NCI-H2107 (cell line): ENCODE data around the gene AACS.

Source experiments
- DNase-seq: peaks from one replicate; lab custom pipeline; 2025; lab: John Stamatoyannopoulos, UW

AACS gene

GRCh38 chr12:125185740-125186470, 120.7 kb downstream of the AACS start, which contains the start of gene TMEM132B:
TMEM132B (plus strand) TSS chr12:125186386.
- no peak for DNase-seq

GRCh38 chr12:125186471-125187147, 121.4 kb downstream of the AACS start:
- no peak for DNase-seq

DNA sequence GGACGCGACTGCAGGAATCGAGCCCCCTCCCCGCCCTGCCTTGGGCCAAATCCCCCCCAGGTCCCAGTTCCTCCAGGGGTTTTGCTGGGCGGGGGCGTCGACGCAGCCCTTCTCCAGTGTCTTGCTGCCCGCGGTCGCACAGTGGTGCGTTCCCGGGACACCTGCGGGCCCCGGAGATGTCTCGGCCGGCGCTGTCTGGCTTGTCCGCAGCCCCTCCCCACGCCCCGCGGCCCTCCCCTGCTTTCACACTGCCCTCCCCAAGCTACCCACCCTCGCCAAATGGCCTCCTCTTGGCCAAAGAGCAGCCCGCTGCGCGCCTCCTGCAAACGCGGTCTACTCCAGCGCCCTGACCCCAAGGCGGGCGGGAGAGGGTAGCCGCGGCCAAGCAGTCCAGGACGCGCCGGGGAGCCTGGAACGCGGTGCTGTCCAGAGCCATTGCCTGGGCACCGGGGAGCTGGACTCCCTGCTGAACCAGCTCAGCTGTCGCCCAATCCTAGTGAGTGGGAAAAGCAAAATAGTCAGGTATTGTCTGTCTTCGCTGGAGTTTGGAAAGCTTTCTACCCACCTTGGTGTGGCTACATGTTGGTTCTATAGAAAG, 122.0 kb downstream of the AACS start:
- no peak for DNase-seq

DNA sequence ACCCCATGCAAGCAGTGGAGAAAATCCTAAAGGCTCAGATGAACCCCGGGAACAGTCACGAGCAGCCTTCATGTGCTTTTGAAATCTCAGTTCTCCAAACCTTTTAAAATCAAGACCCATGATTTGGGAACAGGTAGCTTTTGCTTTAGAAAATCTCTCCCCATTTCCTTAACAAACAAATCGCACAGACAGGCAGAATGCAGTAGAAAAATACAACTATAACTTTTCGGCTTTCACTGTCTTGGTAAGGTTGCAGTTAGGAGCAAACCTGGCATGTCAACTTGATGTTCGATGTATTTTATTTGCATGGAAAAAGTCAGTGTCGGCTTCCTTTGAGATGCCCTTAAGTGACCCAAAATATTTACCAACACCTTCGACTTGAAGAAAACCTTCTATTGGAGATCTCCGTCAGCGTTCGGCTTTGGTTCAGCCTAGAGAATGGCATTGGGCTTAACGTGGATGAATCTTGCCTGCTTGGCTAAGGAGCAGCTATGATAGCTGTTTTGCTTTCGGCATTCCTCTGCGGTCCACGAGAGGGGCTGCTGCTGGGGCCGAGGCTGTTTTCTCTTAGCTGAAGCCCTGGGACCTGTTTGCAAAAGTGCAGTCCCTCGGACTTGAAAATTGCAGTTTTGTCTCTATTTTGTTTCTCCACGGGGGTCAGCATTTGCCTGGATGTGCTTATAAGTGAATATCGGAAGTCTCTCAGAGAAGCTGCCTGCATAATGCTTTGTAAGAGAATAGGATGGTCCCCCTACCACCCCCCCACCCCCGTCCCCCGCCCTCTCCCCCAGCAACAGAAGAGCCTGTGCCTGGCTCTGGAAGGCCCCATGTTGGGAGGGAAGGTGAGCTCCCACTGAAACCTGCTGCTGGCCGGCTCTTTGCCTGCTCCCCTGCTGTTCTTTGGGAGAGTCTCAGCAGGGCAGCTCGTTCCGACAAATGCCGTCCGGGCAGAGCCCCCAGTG, 122.8 kb downstream of the AACS start:
- no peak for DNase-seq

DNA sequence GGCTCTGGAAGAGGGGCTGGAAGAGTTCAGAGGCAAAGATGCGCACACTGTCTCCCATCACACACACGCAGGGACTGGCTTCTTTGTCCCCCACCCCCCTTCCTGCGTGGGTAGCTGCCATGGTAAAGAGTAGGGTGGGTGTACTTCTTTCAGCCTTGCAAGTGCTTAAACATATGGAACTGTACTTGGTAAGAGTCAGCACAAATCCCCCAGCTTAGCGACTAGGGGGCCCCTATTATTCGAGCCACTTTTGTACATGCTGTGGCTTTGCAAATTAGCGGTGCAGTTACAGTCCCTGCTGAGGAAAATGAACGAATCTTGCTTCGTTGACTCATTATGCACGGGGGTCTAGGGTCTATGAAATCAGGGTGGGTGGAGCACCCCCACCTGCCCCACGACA, 123.8 kb downstream of the AACS start:
- DNase-seq: no peak

DNA sequence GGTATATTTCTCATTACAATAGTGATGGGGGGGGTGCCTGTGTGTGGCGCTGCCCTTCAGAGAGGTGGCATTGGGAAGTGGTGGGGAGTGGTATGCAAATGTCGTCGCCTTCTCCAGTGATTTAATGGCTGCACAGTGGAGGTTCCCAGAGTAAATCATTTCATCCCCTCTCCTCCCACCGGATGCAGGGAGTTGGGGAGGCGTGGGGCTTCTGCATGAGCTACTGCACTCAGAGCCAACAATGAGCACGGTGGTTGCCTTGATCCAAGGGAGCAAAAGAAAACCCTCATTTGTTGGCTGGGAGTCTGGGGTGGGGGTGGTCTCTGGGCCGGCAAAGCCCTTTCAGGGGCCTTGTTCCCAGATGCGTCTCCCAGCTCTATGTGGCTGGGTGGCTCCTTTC, 124.3 kb downstream of the AACS start:
- no peak for DNase-seq

- no peak for DNase-seq
Measured at GRCh38 chr12:125191361-125192087, 126.3 kb downstream of the AACS start.

GRCh38 chr12:125192690-125193221, 127.5 kb downstream of the AACS start:
- DNase-seq: no peak
